HAP-1 (cell line): Measurements from ENCODE around the gene MBNL2.

Experiments used
- DNase-seq, 2 experiments: peaks; one replicate each; pipeline ENCODE4 v3.0.0-alpha.2; 2016 to 2020; ENCODE audit warnings: low spot score in 2 of 2
- H3K27me3 ChIP-seq: fragments of 250-450 bp; sonication (Bioruptor Pico); 2 replicates; pipeline ENCODE4 v1.5.1; 2020; ENCODE audit warnings: low read depth, mild to moderate bottlenecking, moderate library complexity
- H3K36me3 ChIP-seq: fragments of 250-450 bp; sonication (Bioruptor Pico); replicated peaks from 2 replicates; pipeline ENCODE4 v1.5.1; 2020; ENCODE audit warnings: mild to moderate bottlenecking
- H3K4me1 ChIP-seq: fragments of 250-450 bp; sonication (Bioruptor Pico); 2 replicates; pipeline ENCODE4 v1.5.1; 2020; ENCODE audit warnings: mild to moderate bottlenecking
- H3K4me3 ChIP-seq: fragments of 250-450 bp; sonication (Bioruptor Pico); 2 replicates; pipeline ENCODE4 v1.5.1; 2020; ENCODE audit warnings: mild to moderate bottlenecking, moderate library complexity
- H3K9me3 ChIP-seq: fragments of 250-450 bp; sonication (Bioruptor Pico); 2 replicates; pipeline ENCODE4 v1.5.1; 2020; ENCODE audit warnings: mild to moderate bottlenecking, moderate library complexity
- in situ Hi-C: fragments of 300-500 bp; cut with MboI; formaldehyde crosslinking; loops from 3 replicates; pipeline ENCODE4 v1.14.3; 2020; ENCODE audit warnings: low sequenced_read_pairs, inconsistent platforms, mixed read lengths

The MBNL2 gene

DNA sequence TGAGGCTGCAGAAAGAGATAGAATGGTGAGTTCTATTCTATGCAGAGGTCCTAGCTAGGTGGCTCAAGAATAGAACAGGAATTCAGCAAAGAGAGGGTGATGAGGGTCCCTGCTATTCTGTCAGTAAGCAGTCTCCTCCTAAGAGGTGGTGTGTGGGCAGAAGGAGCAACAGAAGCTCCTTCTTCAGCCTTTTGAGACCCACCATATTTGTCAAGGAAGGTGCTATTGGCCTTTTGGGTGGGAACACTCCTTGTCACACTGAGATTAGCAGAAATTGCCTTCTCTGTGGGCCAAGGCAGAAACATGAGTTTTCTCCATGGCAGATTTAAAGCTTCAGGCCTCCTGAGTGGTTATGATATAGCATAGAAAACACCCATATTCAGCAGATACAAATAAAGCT, 172.4 kb downstream of the MBNL2 start:
- no peaks in the 10 kb centered on the region for H3K9me3 ChIP-seq
- H3K36me3 ChIP-seq: no peaks in the 10 kb centered on the region
- H3K4me3 ChIP-seq: no peak overlapping the region
- H3K27me3 ChIP-seq: no peaks in the 10 kb centered on the region
- peaks cover 7% of the 10 kb centered on the region for H3K4me1 ChIP-seq
- no peak for DNase-seq
- in situ Hi-C loops: no loop called here

DNA sequence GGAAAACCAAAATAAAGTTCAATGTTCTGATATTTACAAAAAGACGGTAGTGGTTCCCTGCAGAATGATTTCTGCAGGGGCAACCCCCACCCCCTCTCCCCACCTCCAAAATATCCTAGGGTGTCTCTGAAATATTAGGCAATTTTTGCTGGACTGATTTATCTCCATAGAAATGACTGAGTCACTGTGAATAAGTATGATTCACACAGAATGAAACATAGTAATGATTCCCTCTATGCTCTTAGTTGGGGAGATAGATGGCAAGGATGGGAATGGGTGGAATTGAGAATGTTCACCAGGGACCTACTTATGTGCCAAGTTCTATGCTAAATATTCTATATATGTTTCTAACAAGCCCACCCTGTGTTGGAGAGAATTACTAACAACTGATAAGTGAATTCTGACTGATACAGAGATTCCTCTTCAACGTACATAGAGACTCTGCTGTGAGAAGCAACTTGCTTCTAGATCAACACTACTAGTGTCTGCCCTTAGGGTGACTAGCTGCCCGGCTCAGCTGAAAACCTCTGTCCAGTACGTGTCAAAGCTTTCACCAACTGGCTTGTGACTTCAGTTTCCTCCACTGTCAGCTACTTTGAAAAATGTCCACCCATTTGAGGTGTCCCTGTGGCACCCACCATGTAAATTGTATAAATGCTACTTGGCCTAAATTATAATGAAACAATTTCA, 173.5 kb downstream of the MBNL2 start:
- in situ Hi-C loops: no loop called here
- Histone ChIP-seq H3K4me1 (peaks cover 7% of the 10 kb centered on the region), H3K27me3 (no peaks in the 10 kb centered on the region), H3K36me3 (no peaks in the 10 kb centered on the region), H3K4me3 (no peak overlapping the region), H3K9me3 (no peaks in the 10 kb centered on the region)
- DNase-seq: no peak

GRCh38 chr13:97397267-97397666, 175.1 kb downstream of the MBNL2 start:
- no peak for DNase-seq
- H3K27me3 ChIP-seq: no peaks in the 10 kb centered on the region
- no peaks in the 10 kb centered on the region for H3K9me3 ChIP-seq
- no peaks in the 10 kb centered on the region for H3K36me3 ChIP-seq
- H3K4me1 ChIP-seq: no peaks in the 10 kb centered on the region
- H3K4me3 ChIP-seq: no peak overlapping the region
- in situ Hi-C loops: no loop called here

DNA sequence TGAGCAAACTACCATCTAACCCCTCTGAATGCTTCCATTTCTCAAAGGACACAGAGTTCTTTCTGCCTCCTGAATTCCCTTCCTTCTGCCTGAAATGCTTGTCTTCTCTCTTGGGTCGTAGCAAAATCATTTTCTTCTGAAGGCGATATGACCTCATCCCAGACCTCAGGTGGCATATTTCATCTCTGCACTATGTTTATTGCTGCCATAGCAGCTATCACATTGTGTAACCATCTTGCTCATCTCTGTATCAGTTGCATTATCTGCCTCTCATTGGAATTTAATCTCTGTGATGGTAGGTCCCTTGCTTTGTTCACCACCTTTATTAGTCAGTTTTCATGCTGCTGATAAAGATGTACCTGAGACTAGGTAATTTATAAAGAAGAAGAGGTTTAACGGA, 179.3 kb downstream of the MBNL2 start:
- H3K9me3 ChIP-seq: no peaks in the 10 kb centered on the region

DNA sequence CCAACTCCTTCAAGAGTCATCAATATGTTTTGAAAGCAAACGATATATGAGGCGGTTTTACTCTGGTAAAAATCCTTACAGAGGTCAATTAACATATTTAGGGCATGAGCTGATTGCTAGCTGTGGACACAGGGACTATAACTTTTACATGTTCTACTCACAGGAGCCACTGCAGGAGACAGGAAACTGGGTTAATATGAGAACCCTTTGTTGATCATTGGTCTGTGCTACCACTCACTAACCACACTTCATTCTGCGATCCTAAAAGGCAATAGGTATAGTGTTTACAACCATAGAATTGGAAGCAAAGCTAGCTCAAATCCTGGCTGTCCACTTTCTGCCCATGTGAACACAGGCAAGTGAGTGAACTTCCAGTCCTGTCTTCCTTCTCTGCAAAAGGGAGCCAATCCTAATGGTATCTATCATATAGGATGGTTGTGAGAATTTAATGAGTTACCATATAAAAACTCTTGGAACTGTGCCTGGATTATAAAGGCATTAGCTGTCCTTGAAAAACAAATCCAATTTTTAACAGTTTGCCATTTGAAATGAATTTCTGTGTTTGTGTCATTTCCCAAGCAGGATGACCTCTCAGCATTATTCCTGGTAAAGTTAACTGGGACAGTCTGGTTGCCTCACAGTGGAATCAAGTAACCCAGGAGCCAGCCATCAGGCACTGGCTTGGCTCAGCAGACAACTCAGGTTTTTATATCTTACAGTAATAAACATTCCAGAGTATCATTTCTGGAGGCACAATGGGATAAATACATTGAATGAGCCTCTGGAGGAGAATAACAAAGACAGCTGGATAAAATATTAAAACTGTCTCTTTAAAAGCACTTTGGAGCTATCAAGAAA, 182.0 kb downstream of the MBNL2 start:
- DNase-seq: no peak
- H3K27me3 ChIP-seq: 0 out of 2 replicates have a peak, but pooled peaks cover 5% of the 10 kb centered on the region
- H3K4me3 ChIP-seq: no peak overlapping the region
- no peaks in the 10 kb centered on the region for H3K36me3 ChIP-seq
- H3K4me1 ChIP-seq: no peaks in the 10 kb centered on the region
- no peaks in the 10 kb centered on the region for H3K9me3 ChIP-seq
- in situ Hi-C loops: no loop called here

More for the DNA sequence above, 179.3 kb downstream of the MBNL2 start:
- H3K27me3 ChIP-seq: no peaks in the 10 kb centered on the region
- H3K4me1 ChIP-seq: no peaks in the 10 kb centered on the region
- no peak for DNase-seq
- no peaks in the 10 kb centered on the region for H3K36me3 ChIP-seq
- in situ Hi-C loops: no loop called here
- H3K4me3 ChIP-seq: no peak overlapping the region

GRCh38 chr13:97407540-97407939, 185.4 kb downstream of the MBNL2 start:
- Histone ChIP-seq H3K9me3 (no peaks in the 10 kb centered on the region), H3K4me3 (no peak overlapping the region), H3K27me3 (peaks cover 9% of the 10 kb centered on the region; the same call in 1 of the 2 replicates), H3K4me1 (no peaks in the 10 kb centered on the region), H3K36me3 (no peaks in the 10 kb centered on the region)
- in situ Hi-C loops: no loop called here
- DNase-seq: no peak

GRCh38 chr13:97408938-97409337, 186.8 kb downstream of the MBNL2 start:
- DNase-seq: no peak
- in situ Hi-C loops: no loop called here
- Histone ChIP-seq H3K4me3 (no peak overlapping the region), H3K9me3 (no peaks in the 10 kb centered on the region), H3K27me3 (peaks cover 9% of the 10 kb centered on the region; the same call in 1 of the 2 replicates), H3K4me1 (no peaks in the 10 kb centered on the region), H3K36me3 (no peaks in the 10 kb centered on the region)

DNA sequence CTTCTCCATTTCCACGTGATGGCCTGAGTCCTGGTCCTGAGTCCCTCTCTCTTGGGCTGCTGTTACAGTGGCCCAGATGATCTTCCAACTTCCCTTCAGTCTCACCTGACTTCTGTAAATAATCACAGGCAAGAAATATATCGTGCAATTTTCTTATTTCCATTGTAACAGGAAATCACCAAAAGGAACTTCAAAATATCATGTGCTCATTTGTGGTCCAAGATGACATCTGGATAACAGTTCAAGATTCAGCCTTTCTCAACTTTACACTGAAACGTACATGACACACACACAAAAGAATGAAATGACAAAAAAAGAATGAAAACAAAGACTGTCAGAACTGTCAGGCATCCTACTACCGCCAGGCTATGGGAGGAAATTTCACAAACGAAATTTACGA, 189.9 kb downstream of the MBNL2 start:
- Histone ChIP-seq H3K4me1 (no peaks in the 10 kb centered on the region), H3K9me3 (no peaks in the 10 kb centered on the region), H3K4me3 (no peak overlapping the region), H3K27me3 (peaks cover 9% of the 10 kb centered on the region; the same call in 1 of the 2 replicates), H3K36me3 (no peaks in the 10 kb centered on the region)
- in situ Hi-C loops: no loop called here
- no peak for DNase-seq

- no peaks in the 10 kb centered on the region for H3K9me3 ChIP-seq
- in situ Hi-C loops: no loop called here
- H3K4me1 ChIP-seq: no peaks in the 10 kb centered on the region
- H3K4me3 ChIP-seq: no peak overlapping the region
- peaks cover 6% of the 10 kb centered on the region; the same call in 1 of the 2 replicates for H3K27me3 ChIP-seq
- H3K36me3 ChIP-seq: no peaks in the 10 kb centered on the region
- no peak for DNase-seq
Measured at GRCh38 chr13:97413694-97414093, 191.6 kb downstream of the MBNL2 start.

- H3K4me3 ChIP-seq: no peak overlapping the region
- no peaks in the 10 kb centered on the region for H3K36me3 ChIP-seq
- no peak for DNase-seq
- no peaks in the 10 kb centered on the region for H3K9me3 ChIP-seq
- in situ Hi-C loops: no loop called here
- peaks cover 4% of the 10 kb centered on the region; the same call in 1 of the 2 replicates for H3K27me3 ChIP-seq
- H3K4me1 ChIP-seq: no peaks in the 10 kb centered on the region
Measured at GRCh38 chr13:97414392-97414791, 192.3 kb downstream of the MBNL2 start.

DNA sequence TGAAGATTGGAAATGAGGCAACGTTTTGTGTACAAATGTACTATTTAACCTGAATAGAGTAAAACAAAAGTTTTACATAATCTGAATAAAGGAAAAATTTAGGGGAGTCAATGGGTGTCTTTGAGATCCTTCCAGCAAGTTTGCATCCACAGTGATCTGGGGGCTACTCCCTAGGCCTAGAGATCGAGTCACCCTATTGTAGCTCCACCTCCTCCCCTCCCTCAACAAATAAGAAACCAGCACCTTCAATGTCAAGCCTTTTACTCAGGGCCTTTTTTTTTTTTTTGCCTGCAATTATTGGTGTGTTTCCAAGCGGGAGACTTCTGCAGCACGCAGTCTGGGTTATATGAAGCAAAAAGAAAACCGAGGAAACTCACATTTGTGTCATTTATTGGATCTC, 195.6 kb downstream of the MBNL2 start:
- no peak for DNase-seq
- Histone ChIP-seq H3K36me3 (no peaks in the 10 kb centered on the region), H3K9me3 (no peaks in the 10 kb centered on the region), H3K4me3 (no peak overlapping the region), H3K4me1 (no peaks in the 10 kb centered on the region), H3K27me3 (no peaks in the 10 kb centered on the region)
- in situ Hi-C loops: no loop called here

GRCh38 chr13:97422118-97423054, 200.3 kb downstream of the MBNL2 start:
- no peak overlapping the region for H3K4me3 ChIP-seq
- no peaks in the 10 kb centered on the region for H3K4me1 ChIP-seq
- in situ Hi-C loops: no loop called here
- no peak for DNase-seq
- no peaks in the 10 kb centered on the region for H3K9me3 ChIP-seq
- peaks cover 13% of the 10 kb centered on the region; the same call in 1 of the 2 replicates for H3K27me3 ChIP-seq
- no peaks in the 10 kb centered on the region for H3K36me3 ChIP-seq

DNA sequence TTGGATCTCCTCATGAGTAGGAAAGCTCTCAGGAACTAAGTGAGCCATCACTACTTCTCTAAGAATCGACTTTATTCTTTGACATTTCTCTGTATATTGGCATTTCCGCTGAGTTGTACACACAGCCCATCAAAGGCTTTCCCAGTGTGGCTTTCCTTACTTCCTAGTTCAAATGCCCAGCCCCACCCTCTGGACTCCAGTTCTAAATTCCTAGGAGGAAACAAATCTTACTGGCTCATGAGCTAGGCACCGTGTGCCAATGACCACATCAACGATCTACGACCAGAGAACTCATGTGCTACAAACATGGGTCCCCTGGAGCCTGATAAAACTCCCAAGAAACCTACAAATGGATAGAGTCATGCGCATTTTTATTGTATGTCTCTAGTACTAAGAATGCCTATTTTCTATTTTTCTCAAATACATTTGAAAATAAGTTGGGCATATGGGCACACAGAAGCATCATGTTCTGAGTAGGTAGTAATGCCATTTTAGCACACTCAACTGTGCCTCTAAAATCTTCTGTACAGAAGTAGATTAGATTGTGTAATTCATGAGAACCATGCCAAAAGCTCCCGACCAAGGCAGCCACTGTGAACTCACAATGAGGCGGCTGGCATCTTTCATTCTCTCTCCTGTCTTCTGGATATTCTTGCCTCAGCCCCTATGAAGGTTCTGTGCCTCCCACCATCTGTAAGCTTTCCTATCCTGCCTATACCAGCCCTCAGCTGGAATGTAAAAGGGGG, 201.3 kb downstream of the MBNL2 start:
- no peak for DNase-seq
- Histone ChIP-seq H3K4me1 (no peaks in the 10 kb centered on the region; the same call in 1 of the 2 replicates), H3K36me3 (no peaks in the 10 kb centered on the region), H3K27me3 (peaks cover 13% of the 10 kb centered on the region; the same call in 1 of the 2 replicates), H3K9me3 (no peaks in the 10 kb centered on the region), H3K4me3 (no peak overlapping the region)
- in situ Hi-C loops: no loop called here
